GM21576 (cell line): ENCODE data around the gene SLC18A3.

ENCODE experiments used
- ATAC-seq: cut with Tn5 transposase; IDR thresholded peaks from one replicate; pipeline ENCODE4 v1.9.1; 2021; ENCODE audit warnings: mild to moderate bottlenecking, moderate library complexity; ENCODE audit not compliant: unreplicated experiment

Gene SLC18A3

DNA sequence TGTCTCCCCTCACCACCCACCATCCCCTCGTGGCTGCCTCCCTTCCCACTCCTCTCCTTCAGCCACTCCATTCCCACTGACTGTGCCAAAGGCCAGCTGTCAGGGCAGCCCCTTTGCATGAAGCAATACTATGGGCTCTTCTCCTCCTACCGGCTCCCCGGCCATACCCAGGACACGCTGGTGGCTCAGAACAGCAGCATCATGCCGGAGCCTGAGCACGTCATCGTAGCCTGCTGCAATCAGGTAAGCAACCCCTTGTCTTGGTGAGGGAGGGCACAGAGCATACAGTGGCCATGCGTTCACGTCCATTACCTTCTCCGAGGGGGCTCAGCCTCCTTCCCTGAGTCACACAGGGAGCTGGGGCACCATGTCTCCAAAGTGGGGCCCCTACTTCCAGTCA lies 15.3 kb downstream of the SLC18A3 start:
- ATAC-seq = no peak

DNA sequence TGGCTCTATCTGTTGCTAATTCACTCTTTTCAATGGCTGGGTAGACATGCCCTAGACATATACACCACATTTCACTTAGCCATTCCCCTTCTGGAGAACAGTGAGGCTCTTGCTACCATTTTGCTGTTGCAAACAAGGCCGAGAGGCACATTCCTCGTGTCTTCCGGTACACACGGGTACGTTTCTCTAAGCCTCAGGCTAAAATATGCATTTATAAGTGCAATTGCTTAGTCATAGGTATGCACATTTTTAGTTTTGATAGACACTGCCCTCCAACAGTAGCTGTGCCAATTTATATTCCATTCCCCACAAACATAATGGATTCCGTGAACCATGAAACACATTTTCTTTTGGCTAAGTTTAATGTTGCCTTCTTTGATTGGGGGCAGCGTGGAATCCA lies 16.9 kb downstream of the SLC18A3 start:
- no peak for ATAC-seq

DNA sequence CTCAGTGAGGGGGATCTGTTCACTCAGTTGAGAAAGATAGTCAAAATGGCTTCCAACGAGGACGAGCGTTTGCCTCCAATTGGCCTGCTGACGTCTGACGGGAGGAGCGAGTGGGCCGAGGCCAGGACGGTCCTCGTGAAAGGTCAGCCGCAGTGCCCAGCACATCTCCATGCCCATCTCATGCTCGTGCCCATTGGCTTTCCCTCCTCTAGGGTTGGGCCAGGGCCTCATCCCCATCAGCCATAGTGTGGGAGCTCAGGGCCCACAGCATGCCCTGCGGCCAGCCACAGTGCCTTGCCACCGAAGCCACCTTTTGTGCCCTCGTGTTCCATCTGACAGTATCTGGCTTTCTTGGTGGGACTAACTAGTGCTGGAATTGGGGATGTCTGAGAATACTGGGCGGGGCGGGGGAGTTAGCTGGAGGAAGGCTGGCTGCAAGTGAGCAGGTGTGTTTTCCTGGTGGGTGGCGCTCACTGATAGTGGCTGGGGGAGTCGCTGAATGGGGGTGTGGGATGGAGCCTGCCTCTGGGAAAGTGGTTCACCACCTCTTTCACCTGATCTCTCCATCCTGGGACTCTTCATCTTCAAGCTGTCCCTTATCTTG lies 17.6 kb downstream of the SLC18A3 start:
- no peak for ATAC-seq

DNA sequence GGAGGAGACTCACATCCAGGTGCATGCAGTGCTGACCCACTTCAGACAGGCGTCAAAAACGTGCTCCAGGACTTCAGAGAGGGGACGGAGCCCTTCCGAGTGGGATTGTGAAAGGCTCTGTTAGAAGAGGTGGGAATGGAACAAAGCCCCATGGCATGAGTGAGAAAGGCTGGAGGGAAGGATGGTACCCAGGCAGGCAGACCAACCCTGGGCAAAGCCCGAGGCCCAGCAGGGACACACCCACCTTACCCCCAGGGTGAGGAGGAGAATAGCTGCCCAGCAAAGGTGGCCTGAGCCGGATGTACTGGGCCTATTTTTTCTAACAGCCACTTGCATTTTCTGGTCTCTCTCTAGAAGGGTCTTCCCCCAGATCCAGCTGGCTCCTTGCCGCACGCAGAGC lies 18.5 kb downstream of the SLC18A3 start:
- no peak for ATAC-seq

- ATAC-seq = no peak
Observed at GRCh38 chr10:49629431-49629881, 19.3 kb downstream of the SLC18A3 start.

GRCh38 chr10:49631975-49632374 lies 21.9 kb downstream of the SLC18A3 start:
- ATAC-seq = no peak

- ATAC-seq = no peak
Observed at GRCh38 chr10:49632406-49633317, 22.6 kb downstream of the SLC18A3 start.

- no peak for ATAC-seq
Observed at GRCh38 chr10:49633327-49634068, 23.4 kb downstream of the SLC18A3 start.

- no peak for ATAC-seq
Observed at GRCh38 chr10:49634069-49634660, 24.1 kb downstream of the SLC18A3 start.

- ATAC-seq = no peak
Observed at GRCh38 chr10:49642311-49642710, 32.2 kb downstream of the SLC18A3 start.

- no peak for ATAC-seq
Observed at GRCh38 chr10:49643241-49644034, 33.3 kb downstream of the SLC18A3 start.

- no peak for ATAC-seq
Observed at GRCh38 chr10:49644035-49644646, 34.0 kb downstream of the SLC18A3 start.

GRCh38 chr10:49645417-49645816 lies 35.3 kb downstream of the SLC18A3 start:
- no peak for ATAC-seq

DNA sequence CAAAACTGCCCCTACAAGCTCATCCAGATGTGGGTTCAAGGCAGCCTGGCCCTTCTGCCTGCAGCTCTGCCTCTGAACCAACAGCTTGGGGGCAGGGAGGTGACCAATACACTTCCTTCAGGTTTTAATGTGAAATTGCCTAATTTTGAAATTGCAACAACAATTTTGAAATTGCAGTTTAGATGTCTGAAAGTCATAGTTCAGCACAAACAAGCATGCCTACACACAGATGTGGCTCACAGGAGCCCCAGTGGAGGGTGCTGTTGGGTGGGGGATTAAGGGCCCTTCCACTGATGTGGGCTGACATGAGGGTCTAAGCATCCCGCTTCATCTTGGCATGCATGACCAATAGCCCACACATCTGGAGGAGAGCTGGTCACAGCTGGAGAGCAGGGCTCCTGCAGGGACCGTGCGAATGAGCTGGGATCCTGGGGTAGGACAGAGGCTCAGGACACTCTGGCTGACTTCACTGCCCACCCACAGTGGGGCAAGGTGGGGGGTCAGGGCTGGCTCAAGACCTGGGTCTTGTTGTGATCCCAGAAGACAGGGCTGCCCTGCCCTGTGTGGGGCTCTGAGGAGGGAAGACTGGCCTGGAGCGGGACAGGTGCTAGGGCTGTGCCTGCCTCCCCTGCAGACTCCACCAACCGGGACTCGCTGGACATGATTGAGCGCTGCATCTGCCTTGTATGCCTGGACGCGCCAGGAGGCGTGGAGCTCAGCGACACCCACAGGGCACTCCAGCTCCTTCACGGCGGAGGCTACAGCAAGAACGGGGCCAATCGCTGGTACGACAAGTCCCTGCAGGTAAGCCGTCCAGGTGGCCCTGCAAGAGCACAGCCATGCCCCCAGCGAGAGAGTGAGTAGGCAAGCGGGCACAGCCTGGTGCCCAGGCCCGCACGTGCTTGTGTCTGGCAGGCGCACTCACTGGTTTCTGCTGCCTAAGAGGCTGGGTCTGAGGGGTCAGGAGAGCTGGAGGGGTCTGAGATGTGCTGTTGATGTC lies 36.1 kb downstream of the SLC18A3 start:
- no peak for ATAC-seq

DNA sequence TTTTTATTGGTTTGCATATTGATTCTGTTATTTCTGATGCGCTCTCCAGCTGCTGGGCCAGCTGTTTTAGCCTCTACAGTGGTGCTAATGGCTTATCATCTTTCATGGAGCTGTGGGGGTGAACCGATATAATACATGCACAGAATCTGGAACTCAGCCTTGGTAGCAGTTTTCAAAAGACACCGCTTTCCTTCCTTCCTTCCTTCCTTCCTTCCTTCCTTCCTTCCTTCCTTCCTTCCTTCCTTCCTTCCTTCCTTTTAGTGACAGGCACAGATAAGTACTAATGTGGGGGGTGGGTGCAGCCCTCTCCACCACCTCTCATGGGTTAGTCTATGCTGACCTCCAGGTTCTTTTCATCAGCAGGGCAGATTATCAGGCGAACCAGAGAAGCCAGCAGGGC lies 37.4 kb downstream of the SLC18A3 start:
- no peak for ATAC-seq

DNA sequence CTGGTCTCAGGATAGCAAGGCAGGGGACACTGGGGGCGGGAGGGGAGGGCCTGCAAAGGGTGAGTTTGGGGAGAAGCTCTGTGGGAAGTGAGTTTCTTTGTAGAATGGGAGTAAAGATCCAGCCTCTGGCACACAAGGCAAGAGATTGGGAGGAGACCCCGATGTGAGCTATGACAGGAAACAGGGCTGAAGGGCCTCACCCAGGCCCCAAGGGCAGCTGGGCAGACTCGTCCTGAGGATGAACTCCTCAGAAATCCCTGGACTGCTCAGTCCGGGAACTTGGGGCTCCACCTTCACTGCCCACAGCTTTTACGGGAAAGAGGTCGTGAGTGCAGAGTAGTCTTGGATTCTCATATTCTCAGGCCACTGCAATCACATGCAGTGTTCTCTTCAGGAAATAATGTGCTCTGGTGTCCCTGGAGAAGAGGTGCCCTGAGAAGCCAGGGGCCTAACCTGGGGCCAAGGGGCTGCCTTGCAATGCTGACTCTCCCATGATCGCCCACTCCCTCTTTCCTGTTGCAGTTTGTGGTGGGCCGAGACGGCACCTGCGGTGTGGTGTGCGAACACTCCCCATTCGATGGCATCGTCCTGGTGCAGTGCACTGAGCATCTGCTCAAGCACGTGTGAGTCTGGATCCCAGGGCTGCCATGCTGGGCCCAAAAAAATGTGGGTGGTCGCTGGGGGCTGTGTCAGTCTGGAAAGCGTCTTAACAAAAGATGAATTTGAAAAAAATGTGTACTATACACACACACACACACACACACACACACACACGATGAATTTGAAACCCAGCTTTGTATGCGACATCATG lies 38.1 kb downstream of the SLC18A3 start:
- no peak for ATAC-seq

- peak; percentile 44 for ATAC-seq
Observed at GRCh38 chr10:49649294-49649693, 39.2 kb downstream of the SLC18A3 start.
